ENCODE data around the gene NEDD4L. TPM values are rescaled to one million over a fixed set of nuclear protein-coding genes. Genes with fewer than 3 reads are reported as not detected.

The NEDD4L gene
- polyA plus RNA-seq, 1 of the 3 experiments (the other 2 are of a cell fraction): 13.2 TPM

DNA sequence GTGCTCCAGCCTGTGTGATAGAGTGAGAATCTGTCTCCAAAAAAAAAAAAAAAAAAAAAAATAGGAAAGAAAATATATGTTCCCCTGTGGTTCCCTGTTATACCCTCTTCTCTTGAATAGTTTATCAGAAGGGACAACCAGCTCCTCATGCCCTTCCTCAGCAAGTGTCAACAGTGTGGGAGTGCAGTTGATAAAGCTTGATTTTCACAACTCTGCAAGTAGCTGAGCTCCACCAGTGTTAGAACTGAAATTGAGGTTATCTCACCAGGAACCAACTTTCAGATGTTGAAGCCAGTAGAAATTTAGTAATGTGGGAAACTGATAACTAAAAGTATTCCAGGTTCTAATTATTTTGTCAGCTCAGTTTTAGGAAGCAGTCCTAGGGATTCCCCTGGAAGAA lies 25.1 kb downstream of the NEDD4L start:
- Histone ChIP-seq H3K79me2 (ENCODE audit: insufficient read depth) (no peaks in the 10 kb centered on the region), H3K4me2 (no peak overlapping the region), H3K9ac (no peak overlapping the region), H3K27ac (ENCODE audit: low read depth in 2 of 2, low read length in 1 of 2) (no peak overlapping the region), H3K36me3 (replicated peaks in 1 of 2; ENCODE audit: control insufficient read depth in 1 of 2, insufficient read depth in 2 of 2, low read length in 1 of 2) (no peaks in the 10 kb centered on the region), H3K9me3 (no peaks in the 10 kb centered on the region), H3K27me3 (ENCODE audit: insufficient read depth) (no peaks in the 10 kb centered on the region), H4K20me1 (ENCODE audit: insufficient read depth) (no peaks in the 10 kb centered on the region), H2AFZ (ENCODE audit: low read depth) (no peak overlapping the region), H3K9me2 (no peaks in the 10 kb centered on the region), H3F3A (replicated peaks; ENCODE audit: insufficient read depth) (no peaks in the 10 kb centered on the region), H3K4me3 (ENCODE audit: low read depth in 2 of 2, low read length in 1 of 2) (no peak overlapping the region), H3K4me1 (ENCODE audit: control insufficient read depth in 1 of 2, insufficient read depth in 2 of 2, low read depth in 1 of 2, low read length in 1 of 2) (no peaks in the 10 kb centered on the region)
- DNase-seq: no peak
- POLR2A ChIA-PET: no interaction called here
- CTCF ChIA-PET: interaction anchor here (1.5 to 1.8 kb wide), 2 partner anchors 26 to 110 kb away, joined by 5 to 8 read pairs; partner anchors contain the start of gene NEDD4L
- TF ChIP-seq, protein P1, sequence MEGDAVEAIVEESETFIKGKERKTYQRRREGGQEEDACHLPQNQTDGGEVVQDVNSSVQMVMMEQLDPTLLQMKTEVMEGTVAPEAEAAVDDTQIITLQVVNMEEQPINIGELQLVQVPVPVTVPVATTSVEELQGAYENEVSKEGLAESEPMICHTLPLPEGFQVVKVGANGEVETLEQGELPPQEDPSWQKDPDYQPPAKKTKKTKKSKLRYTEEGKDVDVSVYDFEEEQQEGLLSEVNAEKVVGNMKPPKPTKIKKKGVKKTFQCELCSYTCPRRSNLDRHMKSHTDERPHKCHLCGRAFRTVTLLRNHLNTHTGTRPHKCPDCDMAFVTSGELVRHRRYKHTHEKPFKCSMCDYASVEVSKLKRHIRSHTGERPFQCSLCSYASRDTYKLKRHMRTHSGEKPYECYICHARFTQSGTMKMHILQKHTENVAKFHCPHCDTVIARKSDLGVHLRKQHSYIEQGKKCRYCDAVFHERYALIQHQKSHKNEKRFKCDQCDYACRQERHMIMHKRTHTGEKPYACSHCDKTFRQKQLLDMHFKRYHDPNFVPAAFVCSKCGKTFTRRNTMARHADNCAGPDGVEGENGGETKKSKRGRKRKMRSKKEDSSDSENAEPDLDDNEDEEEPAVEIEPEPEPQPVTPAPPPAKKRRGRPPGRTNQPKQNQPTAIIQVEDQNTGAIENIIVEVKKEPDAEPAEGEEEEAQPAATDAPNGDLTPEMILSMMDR (IDR thresholded peaks at IDR 0.05): no peak
- TF ChIP-seq FOSL2 (IDR thresholded peaks at IDR 0.05; ENCODE audit: borderline replicate concordance, low read depth) (no peak), RXRA (IDR thresholded peaks at IDR 0.05; ENCODE audit: borderline replicate concordance, low read depth) (no peak), EP300 (IDR thresholded peaks at IDR 0.05; ENCODE audit: borderline replicate concordance in 1 of 2, low read depth in 1 of 2, low read length in 1 of 2) (no peak), YY1 (IDR thresholded peaks at IDR 0.05; ENCODE audit: low read depth) (no peak), GABPA (IDR thresholded peaks at IDR 0.05; ENCODE audit: low read depth) (no peak), EZH2phosphoT487 (IDR thresholded peaks at IDR 0.05; ENCODE audit: borderline replicate concordance, low read depth) (no peak), MEF2A (IDR thresholded peaks at IDR 0.05; ENCODE audit: borderline replicate concordance, low read depth) (no peak), RFX5 (IDR thresholded peaks at IDR 0.05; ENCODE audit: low read length) (no peak), POLR2AphosphoS5 (IDR thresholded peaks at IDR 0.05; ENCODE audit: low read depth, low read length) (no peak), RCOR1 (IDR thresholded peaks at IDR 0.05; ENCODE audit: low read length) (no peak), TEAD4 (IDR thresholded peaks at IDR 0.05; ENCODE audit: borderline replicate concordance, insufficient read depth) (no peak), MXI1 (IDR thresholded peaks at IDR 0.05; ENCODE audit: low read depth, low read length) (no peak), TAF1 (IDR thresholded peaks at IDR 0.05; ENCODE audit: borderline replicate concordance, low read depth, low read length) (no peak), JUND (IDR thresholded peaks at IDR 0.05) (no peak), NFIC (IDR thresholded peaks at IDR 0.05; ENCODE audit: borderline replicate concordance) (no peak)
- TF ChIP-seq, protein P2, sequence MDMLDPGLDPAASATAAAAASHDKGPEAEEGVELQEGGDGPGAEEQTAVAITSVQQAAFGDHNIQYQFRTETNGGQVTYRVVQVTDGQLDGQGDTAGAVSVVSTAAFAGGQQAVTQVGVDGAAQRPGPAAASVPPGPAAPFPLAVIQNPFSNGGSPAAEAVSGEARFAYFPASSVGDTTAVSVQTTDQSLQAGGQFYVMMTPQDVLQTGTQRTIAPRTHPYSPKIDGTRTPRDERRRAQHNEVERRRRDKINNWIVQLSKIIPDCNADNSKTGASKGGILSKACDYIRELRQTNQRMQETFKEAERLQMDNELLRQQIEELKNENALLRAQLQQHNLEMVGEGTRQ (IDR thresholded peaks at IDR 0.05; ENCODE audit: borderline replicate concordance, low read depth, low read length): no peak
- TF ChIP-seq, protein P3, sequence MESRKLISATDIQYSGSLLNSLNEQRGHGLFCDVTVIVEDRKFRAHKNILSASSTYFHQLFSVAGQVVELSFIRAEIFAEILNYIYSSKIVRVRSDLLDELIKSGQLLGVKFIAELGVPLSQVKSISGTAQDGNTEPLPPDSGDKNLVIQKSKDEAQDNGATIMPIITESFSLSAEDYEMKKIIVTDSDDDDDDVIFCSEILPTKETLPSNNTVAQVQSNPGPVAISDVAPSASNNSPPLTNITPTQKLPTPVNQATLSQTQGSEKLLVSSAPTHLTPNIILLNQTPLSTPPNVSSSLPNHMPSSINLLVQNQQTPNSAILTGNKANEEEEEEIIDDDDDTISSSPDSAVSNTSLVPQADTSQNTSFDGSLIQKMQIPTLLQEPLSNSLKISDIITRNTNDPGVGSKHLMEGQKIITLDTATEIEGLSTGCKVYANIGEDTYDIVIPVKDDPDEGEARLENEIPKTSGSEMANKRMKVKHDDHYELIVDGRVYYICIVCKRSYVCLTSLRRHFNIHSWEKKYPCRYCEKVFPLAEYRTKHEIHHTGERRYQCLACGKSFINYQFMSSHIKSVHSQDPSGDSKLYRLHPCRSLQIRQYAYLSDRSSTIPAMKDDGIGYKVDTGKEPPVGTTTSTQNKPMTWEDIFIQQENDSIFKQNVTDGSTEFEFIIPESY (IDR thresholded peaks at IDR 0.05; ENCODE audit: borderline replicate concordance, low read depth): no peak

All from SK-N-SH (cell line).